GM19468 (cell line): Measurements from ENCODE around the gene SNX13.

ENCODE experiments used
- ATAC-seq: cut with Tn5 transposase; IDR thresholded peaks from one replicate; pipeline ENCODE4 v1.9.1; 2021; ENCODE audit warnings: mild to moderate bottlenecking, moderate library complexity, moderate number of reproducible peaks; ENCODE audit not compliant: unreplicated experiment; ENCODE audit errors: extremely low read depth

Gene SNX13

DNA sequence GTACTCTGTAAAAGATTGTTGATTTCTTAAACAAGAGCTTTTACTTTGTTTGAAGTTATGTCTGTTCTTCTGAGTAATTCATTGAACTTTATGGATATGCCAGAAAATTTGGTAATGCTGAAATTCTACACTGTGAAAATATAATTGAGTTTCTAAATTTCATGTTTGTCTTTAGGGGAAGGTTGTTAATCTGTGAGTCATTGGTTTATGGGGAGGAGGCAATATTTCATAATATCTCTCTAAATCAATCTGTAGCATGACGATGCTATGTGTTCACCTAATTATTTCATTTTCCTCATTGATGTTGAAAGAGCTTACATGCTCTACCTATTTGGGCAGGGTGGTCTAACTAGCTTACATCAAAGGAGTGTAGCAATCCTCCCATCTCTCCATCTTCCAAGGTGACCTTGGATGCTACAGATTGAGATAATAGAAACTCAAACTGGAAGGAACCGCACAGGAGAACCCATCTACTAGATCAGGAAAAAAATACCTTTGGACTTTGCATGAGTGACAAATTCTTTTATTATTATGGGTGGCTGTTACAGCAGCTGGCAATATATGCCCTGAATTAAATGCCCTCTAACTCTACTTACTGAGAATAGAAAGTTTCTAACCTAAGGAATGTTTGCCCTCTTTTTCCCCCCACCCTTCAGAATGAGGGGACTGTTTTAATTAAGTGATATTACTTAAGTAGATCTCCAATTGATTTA is 8.4 kb upstream of the SNX13 start:
- ATAC-seq: no peak

GRCh38 chr7:17947620-17948019 is 7.3 kb upstream of the SNX13 start:
- ATAC-seq: no peak

DNA sequence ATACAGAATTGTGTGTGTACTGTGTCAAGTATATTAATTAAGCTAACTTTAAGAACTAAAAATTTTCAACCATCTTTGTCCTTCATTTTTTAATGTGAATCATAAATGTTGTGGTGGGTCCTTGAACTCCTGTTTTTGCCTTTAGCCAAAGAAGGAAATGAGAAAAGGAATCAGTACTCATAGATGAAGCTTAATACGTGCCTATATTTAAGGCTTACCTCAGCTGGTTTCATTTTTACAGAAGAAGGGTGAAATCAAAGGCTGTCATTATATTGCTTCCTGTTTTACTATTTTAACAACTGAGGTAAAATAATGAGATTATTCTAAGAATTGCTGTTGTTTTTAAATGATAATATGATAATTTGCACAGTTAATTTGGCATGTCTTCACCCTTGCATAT is 6.3 kb upstream of the SNX13 start:
- ATAC-seq: peak; percentile 40

DNA sequence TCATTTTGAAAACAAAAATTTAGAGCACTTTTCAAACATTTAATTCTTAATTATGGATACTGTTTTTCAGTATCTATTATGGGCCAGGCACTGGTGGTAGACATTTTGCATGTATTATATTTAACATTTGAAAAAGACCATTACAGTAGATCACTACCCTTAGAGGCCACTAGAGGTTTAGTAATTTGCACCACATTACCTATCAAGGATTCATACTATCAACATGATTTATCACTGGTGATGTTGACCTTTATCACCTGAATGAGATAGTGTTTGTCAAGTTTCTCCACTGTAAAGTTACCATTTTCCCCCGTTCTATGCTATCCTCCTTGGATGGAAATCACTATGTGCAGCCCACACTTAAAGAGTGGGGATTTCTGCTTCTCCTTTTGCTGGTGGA is 4.4 kb upstream of the SNX13 start:
- no peak for ATAC-seq

GRCh38 chr7:17943006-17943405 is 2.7 kb upstream of the SNX13 start:
- ATAC-seq: no peak

DNA sequence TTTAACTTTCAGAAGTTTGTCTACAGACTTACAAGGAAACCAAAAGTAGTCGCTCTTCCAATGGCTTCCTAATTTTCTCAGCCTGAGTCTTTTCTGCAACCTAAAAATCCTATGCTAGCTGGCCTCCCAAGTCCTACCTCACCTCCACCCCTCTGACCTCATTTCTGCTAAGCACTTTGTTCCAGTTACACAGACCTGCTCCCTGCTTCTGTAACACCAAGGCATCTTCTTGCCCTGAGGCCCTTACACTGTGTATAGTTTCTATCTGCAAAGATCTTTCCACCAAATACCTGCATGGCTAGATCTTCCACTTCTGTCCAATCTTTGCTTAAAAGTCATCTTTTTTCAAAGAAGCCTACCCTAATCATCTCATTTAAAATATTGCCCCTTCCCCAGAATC is 1.9 kb upstream of the SNX13 start:
- no peak for ATAC-seq

DNA sequence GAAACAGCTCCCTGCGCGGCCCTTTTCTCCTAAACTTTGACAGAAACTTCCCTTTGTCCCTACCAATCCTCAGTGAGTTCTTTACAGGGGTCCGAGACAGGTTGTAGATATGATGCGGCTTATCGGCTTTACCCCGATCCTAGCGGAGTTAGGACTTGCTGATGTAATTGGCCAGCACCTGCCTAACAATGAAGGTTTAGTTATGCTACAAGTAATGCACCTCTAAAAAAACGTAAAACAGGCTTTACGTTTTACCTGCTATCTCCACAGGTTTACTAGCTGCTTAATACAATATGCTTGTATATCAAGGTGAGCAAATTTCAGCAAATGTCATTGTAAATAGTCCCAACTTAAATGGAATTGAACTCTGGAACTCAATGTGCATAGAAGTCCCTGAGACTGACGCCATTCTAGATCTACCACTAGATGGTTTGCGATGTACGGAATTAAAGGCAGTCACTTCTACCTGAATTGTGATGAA is 697 bp upstream of the SNX13 start:
- no peak for ATAC-seq

DNA sequence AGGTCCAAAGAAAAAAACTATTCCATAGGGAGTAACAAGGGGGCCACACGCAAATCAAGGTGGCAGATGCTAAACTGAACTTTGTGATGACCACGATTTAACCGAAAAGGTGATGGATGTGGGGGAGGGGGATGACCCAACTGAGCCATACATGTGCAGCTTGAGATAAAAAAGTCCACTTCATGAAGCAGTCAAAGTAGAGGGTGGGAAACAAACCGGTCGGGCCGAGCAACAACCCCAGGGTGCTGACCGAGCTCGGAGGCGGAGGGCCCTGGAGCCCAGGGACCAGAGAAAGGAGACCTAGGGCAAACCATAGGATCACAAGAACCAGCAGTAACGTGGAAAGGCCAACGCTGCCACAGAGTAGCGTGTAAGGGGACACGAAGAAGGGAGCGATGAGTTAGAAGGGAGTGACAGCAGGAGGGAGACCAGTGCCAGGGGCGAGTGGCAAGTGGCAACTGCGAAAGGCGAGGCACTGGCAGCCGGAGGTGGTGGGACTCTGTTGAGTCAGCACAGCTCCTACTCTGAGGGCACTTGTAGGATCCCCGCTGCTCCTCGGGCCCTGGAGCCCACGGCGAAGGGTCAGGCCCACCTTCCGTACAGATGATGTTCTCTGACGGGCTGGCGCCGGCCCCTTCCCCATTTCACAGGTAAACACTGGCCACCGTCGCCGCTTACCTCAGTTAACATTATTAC is 540 bp downstream of the SNX13 start:
- ATAC-seq: peak; percentile 5

- ATAC-seq: no peak
Measured at GRCh38 chr7:17939211-17939605, 1.1 kb downstream of the SNX13 start.

DNA sequence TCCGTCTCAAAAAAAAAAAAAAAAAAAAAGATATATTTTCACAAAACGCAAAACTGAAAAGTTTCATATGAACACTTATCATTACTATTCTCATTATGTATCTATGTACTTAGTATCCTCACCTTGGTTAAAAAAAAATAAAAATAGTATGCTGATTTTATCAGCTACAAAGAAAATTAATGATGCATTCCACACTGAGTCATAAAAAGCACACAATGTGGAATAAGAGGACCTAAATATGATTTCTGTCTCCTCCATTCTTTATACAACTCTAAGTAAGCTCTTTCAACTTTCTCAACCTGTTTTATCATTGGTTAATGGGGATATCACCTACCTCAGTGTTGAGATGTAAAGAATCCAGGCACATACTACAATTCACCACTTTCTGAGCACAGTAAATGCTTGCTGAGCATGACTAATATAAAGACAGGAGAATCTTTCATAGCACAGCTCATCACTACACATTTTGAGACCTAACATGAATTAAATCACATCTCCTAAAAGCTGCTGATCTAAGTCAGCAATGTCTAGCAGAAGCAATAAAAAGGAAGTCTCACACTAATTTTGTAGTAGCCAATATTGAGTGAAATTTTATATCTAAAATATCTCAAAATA is 2.7 kb downstream of the SNX13 start:
- no peak for ATAC-seq

DNA sequence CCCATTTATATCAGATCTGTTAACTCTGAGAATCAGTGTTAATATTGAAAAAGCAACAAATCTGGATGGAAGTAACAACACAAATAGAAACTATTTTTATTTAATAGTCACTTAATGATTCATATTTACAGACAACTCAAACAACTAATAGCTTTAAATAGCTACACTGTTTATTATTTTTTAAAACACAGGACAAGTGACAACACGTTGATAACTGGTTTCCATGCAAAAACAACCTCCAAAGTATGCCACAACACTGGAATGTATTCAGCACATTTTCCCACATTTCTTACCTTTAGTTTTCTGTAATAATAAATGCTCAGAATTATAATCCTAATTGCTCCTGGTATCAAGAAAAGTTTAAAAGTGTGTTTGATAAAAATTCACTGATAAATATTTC is 4.0 kb downstream of the SNX13 start:
- no peak for ATAC-seq

DNA sequence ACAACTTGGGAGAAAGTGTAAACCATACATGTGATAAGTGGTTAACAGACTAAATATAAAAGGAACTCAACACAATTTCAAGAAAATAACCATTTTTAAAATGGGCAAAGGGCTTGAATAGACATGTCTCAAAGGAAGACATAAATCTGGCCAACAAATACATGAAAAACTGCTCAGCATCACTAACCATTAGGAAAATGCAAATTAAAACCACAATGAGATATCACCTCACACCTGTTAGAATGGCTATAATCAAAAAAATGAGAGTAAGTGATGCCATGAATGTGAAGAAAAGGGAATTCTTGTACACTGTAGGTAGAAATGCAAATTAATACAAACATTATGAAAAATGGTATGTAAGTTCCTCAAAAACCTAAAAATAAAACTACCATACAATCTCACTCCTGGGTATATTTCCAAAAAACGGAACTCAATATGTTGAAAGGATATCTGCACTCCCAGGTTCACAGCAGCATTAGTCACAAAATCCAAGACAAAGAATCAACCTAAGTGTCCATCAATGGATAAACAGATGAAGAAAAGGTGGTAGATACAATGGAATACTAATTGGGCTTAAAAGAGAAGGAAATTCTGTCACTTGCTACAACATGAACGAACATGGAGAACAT is 5.6 kb downstream of the SNX13 start:
- ATAC-seq: no peak

DNA sequence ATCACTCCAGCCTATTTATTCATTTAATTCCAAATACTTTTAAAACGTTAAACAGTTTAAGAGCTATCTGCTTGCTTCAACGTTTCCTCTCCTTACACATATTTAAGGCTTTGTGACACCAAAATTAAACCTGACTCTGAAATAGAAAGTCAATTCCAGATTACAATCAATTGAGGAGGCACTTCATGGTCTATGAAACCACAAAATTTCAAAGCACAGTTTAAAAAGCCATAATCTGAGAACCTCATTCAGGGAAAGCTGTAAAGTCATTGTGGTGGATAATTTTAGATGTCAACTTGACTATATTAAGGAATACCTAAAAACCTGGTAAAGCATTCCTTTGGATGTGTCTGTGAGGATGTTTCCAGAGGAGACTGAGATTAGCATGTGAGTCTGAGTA is 6.2 kb downstream of the SNX13 start:
- no peak for ATAC-seq

DNA sequence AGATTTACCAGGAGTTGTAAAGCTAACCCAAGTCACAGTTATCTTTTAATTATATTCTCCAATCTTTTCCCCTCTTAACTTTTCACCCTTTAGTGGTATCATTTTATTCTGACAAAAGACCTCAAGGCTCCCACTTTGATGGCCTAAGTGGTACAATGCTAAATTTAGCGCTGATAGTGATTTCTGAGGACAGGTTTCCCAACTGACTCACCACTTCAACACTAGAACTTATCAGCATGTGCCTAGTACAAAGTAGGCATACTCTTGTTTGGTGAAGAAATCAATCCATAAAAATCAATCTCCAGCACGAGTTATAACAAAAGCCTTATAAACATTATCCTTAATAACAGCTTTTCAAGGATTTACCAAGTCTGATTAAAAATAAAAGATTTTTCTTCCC is 7.5 kb downstream of the SNX13 start:
- no peak for ATAC-seq

DNA sequence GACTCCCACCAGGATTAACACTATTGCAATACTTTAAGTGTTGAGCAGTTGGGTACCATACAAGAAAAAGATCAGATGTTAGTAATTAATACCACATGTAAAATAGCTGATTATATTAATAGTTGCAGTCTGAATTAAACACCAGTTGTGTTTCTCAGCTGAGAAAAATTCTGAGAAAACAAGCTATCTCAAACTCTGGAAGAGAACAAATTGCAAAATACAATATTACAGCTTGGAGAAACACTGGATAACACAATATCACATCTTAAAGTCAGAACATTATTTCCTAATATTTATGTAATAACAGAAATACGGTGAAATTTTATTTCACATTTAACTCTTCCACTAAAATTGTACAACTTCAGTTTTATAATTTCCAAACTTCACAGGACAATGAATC is 9.2 kb downstream of the SNX13 start:
- ATAC-seq: no peak

DNA sequence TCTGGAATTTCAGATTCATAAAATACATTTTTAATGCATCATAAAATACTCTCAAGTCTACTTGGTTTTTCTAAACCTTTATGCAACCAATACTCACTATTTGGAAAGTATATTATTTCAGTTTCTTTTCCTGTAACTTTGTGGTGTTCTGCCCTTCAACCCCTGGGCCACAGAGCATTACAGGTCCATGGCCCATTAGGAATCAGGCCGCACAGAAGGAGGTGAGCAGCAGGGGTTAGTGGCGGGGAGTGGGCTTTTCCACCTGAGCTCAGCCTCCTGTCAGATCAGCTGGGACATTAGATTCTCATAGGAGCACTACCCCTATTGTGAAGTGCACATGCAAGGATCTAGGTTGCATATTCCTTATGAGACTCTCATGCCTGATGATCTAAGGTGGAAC is 9.7 kb downstream of the SNX13 start:
- ATAC-seq: no peak

DNA sequence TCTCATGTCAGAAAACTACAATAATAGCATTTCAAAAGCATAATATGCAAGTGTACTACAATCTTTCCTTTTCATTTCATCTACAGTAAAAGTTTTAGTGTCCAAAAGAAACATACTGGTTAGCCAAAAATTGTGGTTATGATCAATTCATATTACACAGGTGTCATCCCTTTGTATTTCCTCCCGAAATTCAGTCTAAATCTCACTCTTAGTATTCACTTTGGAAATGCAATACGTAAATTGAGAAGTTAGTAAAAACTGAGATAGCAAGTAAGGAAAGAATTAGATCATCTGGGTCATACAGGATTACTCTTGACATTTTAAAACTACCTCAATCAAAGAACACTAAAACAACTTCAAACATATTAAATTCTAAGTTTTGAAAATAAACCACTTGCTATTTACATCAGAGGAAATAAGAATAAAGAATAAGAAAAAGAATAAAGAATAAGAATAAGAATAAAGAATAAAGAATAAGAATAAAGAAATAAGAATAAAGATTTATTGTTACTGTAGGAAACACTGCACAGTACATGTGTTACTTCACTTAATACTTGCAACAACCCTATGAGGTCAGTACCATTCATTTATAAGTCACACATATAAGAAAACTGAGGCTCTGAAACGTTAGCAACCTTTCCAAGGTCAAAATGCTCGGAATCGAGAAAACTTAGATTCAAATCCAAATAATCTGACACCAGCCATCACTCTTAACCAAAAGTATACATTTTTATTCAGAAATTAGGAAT is 10.5 kb downstream of the SNX13 start:
- no peak for ATAC-seq

- ATAC-seq: no peak
Measured at GRCh38 chr7:17928055-17928454, 12.2 kb downstream of the SNX13 start.

DNA sequence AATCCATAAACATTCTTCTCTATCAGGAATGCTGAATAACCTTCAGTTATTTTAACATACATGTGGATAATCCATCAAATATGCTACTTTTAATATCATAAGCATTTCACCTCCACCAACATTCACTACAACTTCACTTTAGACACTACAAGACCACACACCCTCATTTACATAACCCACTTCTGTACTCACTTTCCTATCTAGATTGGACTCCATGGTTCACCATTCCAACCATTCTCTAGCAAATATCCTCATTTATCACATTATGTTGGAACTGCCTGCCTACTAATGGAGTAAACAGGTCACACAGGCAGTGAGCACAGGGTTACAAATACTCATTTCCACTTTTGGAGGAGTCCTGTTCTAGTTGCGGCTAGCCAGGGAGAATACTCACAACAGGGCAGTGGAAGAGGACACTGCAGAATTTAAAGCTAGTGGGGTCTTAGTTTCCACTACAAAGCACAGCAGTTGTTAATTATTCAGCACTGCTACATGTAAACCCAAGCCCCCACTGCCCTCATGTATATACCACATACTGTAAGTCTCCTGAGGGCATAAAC is 18.4 kb downstream of the SNX13 start:
- ATAC-seq: no peak

DNA sequence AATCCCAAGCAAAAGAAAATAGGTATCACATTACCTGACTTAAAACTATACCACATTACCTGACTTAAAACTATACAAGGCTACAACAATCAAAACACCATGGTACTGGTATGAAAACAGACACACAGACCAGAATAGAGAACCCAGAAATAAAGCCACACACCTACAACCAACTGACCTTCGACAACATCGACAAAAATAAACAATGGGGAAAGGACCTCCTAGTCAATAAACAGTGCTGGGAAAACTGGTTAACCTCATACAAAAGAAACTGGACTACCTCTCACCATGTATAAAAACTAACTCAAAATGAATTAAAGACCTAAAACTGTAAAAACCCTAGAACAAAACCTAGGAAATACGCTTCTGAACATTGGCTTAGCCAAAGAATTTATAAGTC is 22.5 kb downstream of the SNX13 start:
- no peak for ATAC-seq
